Caco-2 (cell line): ENCODE results near the gene EIF2A. TPM values are rescaled to one million over a fixed set of nuclear protein-coding genes. Genes with fewer than 3 reads are reported as not detected.
"Not testable (repeated sequence)": the region's sequence is repeated elsewhere in the genome, so short reads cannot be mapped to it uniquely, and the experiment has no call there.

Source experiments
- BruUV-seq: library from RNA; stranded (reverse); fragments of 400-500 nt; replicated peaks from 2 replicates; lab custom pipeline; 2021; lab: Mats Ljungman, UMichigan
- CTCF ChIA-PET: fragments of 300-600 bp; sonication (Branson Sonifier 250); formaldehyde crosslinking; loops from one replicate; lab custom pipeline; 2022; ENCODE audit warnings: antibody characterized with exemption; lab: Charles Lee
- POLR2A ChIA-PET: fragments of 300-600 bp; sonication (Branson Sonifier 250); formaldehyde crosslinking; loops from one replicate; lab custom pipeline; 2022; ENCODE audit warnings: antibody characterized with exemption; lab: Charles Lee
- DNase-seq, 2 experiments: peaks; one replicate each; pipeline versions ENCODE4 v3.0.0 to v3.0.0-alpha.2; 2020 to 2022
- H3K27me3 ChIP-seq: replicated peaks from 2 replicates; pipeline ENCODE4 v1.6.0; 2011; ENCODE audit warnings: low read length; ENCODE audit not compliant: control insufficient read depth, insufficient read depth
- H3K36me3 ChIP-seq: 2 replicates; pipeline ENCODE4 v1.5.1; 2011; ENCODE audit warnings: low read length; ENCODE audit not compliant: control insufficient read depth, insufficient read depth
- H3K4me1 ChIP-seq: fragments of 250-450 bp; sonication (Bioruptor Pico); 2 replicates; pipeline ENCODE4 v1.5.1; 2020; ENCODE audit warnings: mild to moderate bottlenecking
- H3K4me3 ChIP-seq: 2 replicates; pipeline ENCODE4 v1.5.1; 2011; ENCODE audit warnings: low read depth, mild to moderate bottlenecking, control low read depth, low read length
- H3K9me3 ChIP-seq: fragments of 250-450 bp; sonication (Bioruptor Pico); 2 replicates; pipeline ENCODE4 v1.5.1; 2020; ENCODE audit warnings: mild to moderate bottlenecking, moderate library complexity
- H3K27ac Mint-ChIP-seq: one replicate; pipeline ENCODE4 v1.8.0; 2022; ENCODE audit warnings: mixed read lengths; ENCODE audit not compliant: unreplicated experiment
- H3K27me3 Mint-ChIP-seq: one replicate; pipeline ENCODE4 v1.8.0; 2022; ENCODE audit warnings: mixed read lengths; ENCODE audit not compliant: insufficient read depth, unreplicated experiment
- H3K36me3 Mint-ChIP-seq: one replicate; pipeline ENCODE4 v1.8.0; 2022; ENCODE audit warnings: mild to moderate bottlenecking, mixed read lengths; ENCODE audit not compliant: insufficient read depth, unreplicated experiment
- H3K4me1 Mint-ChIP-seq: one replicate; pipeline ENCODE4 v1.8.0; 2022; ENCODE audit warnings: low read depth, mixed read lengths; ENCODE audit not compliant: unreplicated experiment
- H3K4me3 Mint-ChIP-seq: one replicate; pipeline ENCODE4 v1.8.0; 2022; ENCODE audit warnings: mild to moderate bottlenecking, moderate library complexity, mixed read lengths; ENCODE audit not compliant: unreplicated experiment
- H3K9me3 Mint-ChIP-seq: one replicate; pipeline ENCODE4 v1.8.0; 2022; ENCODE audit warnings: mixed read lengths; ENCODE audit not compliant: unreplicated experiment
- CTCF ChIP-seq, 2 experiments: fragments of 200-600 bp in 1 of 2; IDR thresholded peaks; 1 replicate in 1 of 2; 2 replicates in 1 of 2; pipeline versions ENCODE4 v1.5.1 to v1.8.0; 2011 to 2022; ENCODE audit warnings: antibody characterized with exemption in 1 of 2, control low read depth in 1 of 2, inconsistent platforms in 1 of 2, low read depth in 1 of 2, low read length in 1 of 2, mild to moderate bottlenecking in 1 of 2, moderate library complexity in 1 of 2; ENCODE audit not compliant: insufficient read depth in 1 of 2, severe bottlenecking in 1 of 2, unreplicated experiment in 1 of 2
- intact Hi-C: fragments of 100-400 bp; cut with micrococcal nuclease; formaldehyde crosslinking; loops from one replicate; pipeline ENCODE4 v1.10.0; 2022; ENCODE audit not compliant: unreplicated experiment
- total RNA-seq: library from RNA; stranded (reverse); gene quantifications from 2 replicates; pipeline ENCODE4 v1.2.3, GENCODE V29; 2022

Gene EIF2A
- total RNA-seq, 1 experiment from 2014 or later, result 97.1 TPM

DNA sequence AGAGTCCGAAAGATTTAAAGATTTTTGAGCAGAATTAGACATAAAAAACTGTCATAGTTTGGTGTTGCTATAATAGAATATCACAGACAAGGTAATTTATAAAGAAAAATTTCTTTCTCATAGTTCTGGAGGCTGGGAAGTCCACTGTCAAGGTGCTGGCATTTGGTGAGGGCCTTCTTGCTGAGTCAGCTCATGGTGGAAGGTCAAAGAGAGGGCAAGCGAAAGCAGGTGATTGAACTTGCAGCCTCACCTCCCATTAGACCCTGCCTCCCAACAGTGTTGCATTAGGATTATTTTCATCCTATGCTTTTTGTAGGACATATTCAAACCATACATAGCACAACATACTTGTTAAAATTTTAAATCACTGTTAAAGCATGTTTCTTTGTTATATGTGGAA is 66.4 kb downstream of the EIF2A start:
- Histone ChIP-seq H3K4me1 (no peaks in the 10 kb centered on the region), H3K27me3 (no peaks in the 10 kb centered on the region), H3K9me3 (0 out of 2 replicates have a peak, but pooled peaks cover 3% of the 10 kb centered on the region), H3K36me3 (no peaks in the 10 kb centered on the region), H3K4me3 (no peak overlapping the region)
- DNase-seq, result no peak
- ChIA-PET POLR2A (no interaction called here), CTCF (no interaction called here)
- no peaks in the 10 kb centered on the region for H3K27me3 Mint-ChIP-seq
- H3K27ac Mint-ChIP-seq, result no peak overlapping the region
- intact Hi-C loops, result no loop called here
- peaks cover 10% of the 10 kb centered on the region for H3K9me3 Mint-ChIP-seq
- BruUV-seq, result no TSS peak
- H3K36me3 Mint-ChIP-seq, result peaks cover 28% of the 10 kb centered on the region
- no peak for TF ChIP-seq CTCF (IDR thresholded peaks at IDR 0.05; ENCODE audit: insufficient read depth in 1 of 2, low read depth in 1 of 2, low read length in 1 of 2, severe bottlenecking in 1 of 2, unreplicated experiment in 1 of 2)
- peaks cover under 1% of the 10 kb centered on the region for H3K4me1 Mint-ChIP-seq
- H3K4me3 Mint-ChIP-seq, result no peak overlapping the region

DNA sequence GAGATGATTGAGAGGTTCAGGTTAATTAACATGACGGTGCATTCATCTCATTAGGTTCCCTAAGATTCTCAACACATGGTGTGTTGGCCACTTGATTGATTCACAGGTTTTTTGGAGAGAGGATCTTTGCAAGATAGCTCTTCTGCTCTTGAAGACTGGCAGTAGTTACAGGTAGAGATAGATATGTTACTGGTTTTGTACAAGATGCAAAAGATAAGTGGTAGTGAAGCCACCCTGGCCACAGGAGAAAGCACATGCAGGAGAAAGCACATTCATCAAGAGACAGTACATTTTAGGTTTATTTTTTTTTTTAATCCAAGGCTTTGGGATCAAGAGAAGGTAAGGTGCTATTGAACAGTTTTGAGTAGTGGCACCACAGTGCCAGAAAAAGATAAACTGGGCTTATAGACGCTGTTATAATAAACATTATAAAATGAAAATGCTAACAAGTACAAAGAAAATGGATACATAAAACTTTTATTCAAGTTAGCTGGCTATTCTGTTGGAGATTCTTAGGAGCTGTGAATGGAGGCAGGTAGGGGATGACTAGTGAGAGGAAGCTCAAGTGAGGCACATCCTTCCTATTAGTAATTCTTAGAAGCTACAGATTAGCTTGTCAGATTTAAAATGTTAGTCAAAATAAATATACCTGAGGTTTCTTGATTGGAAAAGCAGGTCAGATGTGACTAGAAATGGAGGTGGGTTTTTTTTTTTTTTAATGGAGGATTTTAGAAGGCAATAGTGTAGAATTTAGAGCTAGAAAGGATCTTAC is 67.3 kb downstream of the EIF2A start:
- peaks cover 28% of the 10 kb centered on the region for H3K36me3 Mint-ChIP-seq
- H3K4me1 Mint-ChIP-seq, result no peaks in the 10 kb centered on the region
- H3K27me3 Mint-ChIP-seq, result no peaks in the 10 kb centered on the region
- BruUV-seq, result no TSS peak
- TF ChIP-seq CTCF (IDR thresholded peaks at IDR 0.05; ENCODE audit: insufficient read depth in 1 of 2, low read depth in 1 of 2, low read length in 1 of 2, severe bottlenecking in 1 of 2, unreplicated experiment in 1 of 2), result no peak
- POLR2A ChIA-PET, result interaction anchor here (0.6 kb wide), 1 partner anchor 1025 kb away, joined by 3 read pairs; no protein-coding TSS in a partner anchor
- no peak overlapping the region for H3K27ac Mint-ChIP-seq
- CTCF ChIA-PET, result no interaction called here
- 0 out of 2 replicates have a peak, but pooled peaks cover 3% of the 10 kb centered on the region for H3K9me3 ChIP-seq
- peaks cover 10% of the 10 kb centered on the region for H3K9me3 Mint-ChIP-seq
- no peak for DNase-seq
- no peaks in the 10 kb centered on the region for H3K27me3 ChIP-seq
- no peak overlapping the region for H3K4me3 ChIP-seq
- H3K36me3 ChIP-seq, result no peaks in the 10 kb centered on the region
- H3K4me1 ChIP-seq, result no peaks in the 10 kb centered on the region
- intact Hi-C loops, result no loop called here
- no peak overlapping the region for H3K4me3 Mint-ChIP-seq

DNA sequence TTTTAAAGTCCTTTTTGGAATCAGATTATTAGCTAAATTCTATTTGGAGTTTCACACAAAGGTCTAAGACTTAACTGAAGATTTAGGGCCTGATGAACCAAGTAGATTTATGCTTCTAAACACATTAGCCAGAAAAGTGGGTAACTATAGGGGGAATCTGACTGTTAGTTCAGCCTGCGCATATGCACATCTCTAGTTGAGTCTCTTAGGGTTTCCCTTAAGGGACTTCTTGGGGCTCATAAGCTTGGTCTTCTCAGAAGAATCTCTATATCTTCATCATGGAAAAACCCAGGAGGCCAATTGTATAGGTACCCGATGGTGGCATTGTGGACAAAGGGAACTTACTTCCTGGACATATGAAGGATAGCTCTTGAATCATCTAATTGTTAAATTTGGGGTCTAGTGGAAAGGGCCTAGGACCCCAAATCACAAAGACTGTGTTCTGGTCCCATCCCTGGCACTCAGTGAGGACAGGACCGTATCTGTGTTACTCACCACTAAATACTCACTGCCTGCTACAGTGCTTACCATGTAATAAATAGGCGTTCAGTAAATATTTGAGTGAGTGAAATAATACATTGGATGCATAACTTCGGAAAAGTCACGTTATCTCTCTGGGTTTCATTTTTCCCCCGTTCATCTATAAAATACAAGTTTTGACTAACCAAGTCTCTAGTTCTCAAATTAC is 73.6 kb downstream of the EIF2A start:
- Histone ChIP-seq H3K4me3 (no peak overlapping the region), H3K27me3 (no peaks in the 10 kb centered on the region), H3K4me1 (no peaks in the 10 kb centered on the region; the same call in 1 of the 2 replicates), H3K9me3 (no peaks in the 10 kb centered on the region), H3K36me3 (no peaks in the 10 kb centered on the region)
- no peak overlapping the region for H3K4me3 Mint-ChIP-seq
- BruUV-seq, result no TSS peak
- TF ChIP-seq CTCF (IDR thresholded peaks at IDR 0.05; ENCODE audit: insufficient read depth in 1 of 2, low read depth in 1 of 2, low read length in 1 of 2, severe bottlenecking in 1 of 2, unreplicated experiment in 1 of 2), result no peak
- ChIA-PET POLR2A (no interaction called here), CTCF (no interaction called here)
- no peaks in the 10 kb centered on the region for H3K9me3 Mint-ChIP-seq
- no peak overlapping the region for H3K27ac Mint-ChIP-seq
- H3K4me1 Mint-ChIP-seq, result no peaks in the 10 kb centered on the region
- DNase-seq, result no peak
- intact Hi-C loops, result no loop called here
- H3K27me3 Mint-ChIP-seq, result no peaks in the 10 kb centered on the region
- H3K36me3 Mint-ChIP-seq, result peaks cover 8% of the 10 kb centered on the region

GRCh38 chr3:150622955-150623354 is 76.4 kb downstream of the EIF2A start:
- H3K27ac Mint-ChIP-seq, H3K4me3 Mint-ChIP-seq, H3K4me3 ChIP-seq, DNase-seq, intact Hi-C loops, CTCF ChIA-PET, H3K9me3 ChIP-seq, H3K4me1 Mint-ChIP-seq, H3K9me3 Mint-ChIP-seq, H3K27me3 ChIP-seq, H3K4me1 ChIP-seq, BruUV-seq, POLR2A ChIA-PET, H3K36me3 ChIP-seq, H3K27me3 Mint-ChIP-seq: not testable (repeated sequence)
- H3K36me3 Mint-ChIP-seq, result peaks cover 23% of the 10 kb centered on the region
